Uterus (tissue), 4 donors: ENCODE results near the gene BOD1. TPM values are rescaled to one million over a fixed set of nuclear protein-coding genes. Genes with fewer than 3 reads are reported as not detected.

Experiments
- DNase-seq, 2 donors: peaks; one replicate each; pipeline ENCODE4 v3.0.0-alpha.2; 2019 to 2020
- H3K27ac ChIP-seq, 2 donors: fragments of 200-600 bp; sonication (generic); 1 replicate in 1 of 2; 2 replicates in 1 of 2; pipeline ENCODE4 v1.5.1; 2016 to 2018
- H3K27me3 ChIP-seq, 2 donors: fragments of 200-600 bp; sonication (generic); one replicate each; pipeline ENCODE4 v1.5.1; 2018 to 2019; ENCODE audit warnings: control low read depth in 1 of 2
- H3K36me3 ChIP-seq, 2 donors: fragments of 200-600 bp; sonication (generic); one replicate each; pipeline ENCODE4 v1.5.1; 2019; ENCODE audit warnings: control low read depth in 1 of 2
- H3K4me1 ChIP-seq, 2 donors: fragments of 200-600 bp; sonication (generic); one replicate each; pipeline ENCODE4 v1.5.1; 2018 to 2019; ENCODE audit warnings: control low read depth in 1 of 2
- H3K4me3 ChIP-seq, 2 donors: fragments of 200-600 bp; sonication (generic); 1 replicate in 1 of 2; 2 replicates in 1 of 2; pipeline ENCODE4 v1.5.1; 2018 to 2019; ENCODE audit warnings: mild to moderate bottlenecking in 1 of 2
- H3K9me3 ChIP-seq, 2 donors: fragments of 200-600 bp; sonication (generic); one replicate each; pipeline ENCODE4 v1.5.1; 2019; ENCODE audit warnings: control low read depth in 1 of 2
- CTCF ChIP-seq, 4 experiments: fragments of 200-600 bp in 2 of 4; fragments of 450-650 bp in 2 of 4; sonication (generic) in 2 of 4; IDR thresholded peaks; one replicate each; pipeline ENCODE4 v1.5.1; 2016 to 2019; ENCODE audit warnings: antibody characterized with exemption in 4 of 4, mild to moderate bottlenecking in 2 of 4, moderate library complexity in 1 of 4
- POLR2A ChIP-seq, 2 donors: fragments of 450-650 bp; IDR thresholded peaks; one replicate each; pipeline ENCODE4 v1.6.1; 2016; ENCODE audit warnings: antibody characterized with exemption in 2 of 2, mild to moderate bottlenecking in 1 of 2, moderate library complexity in 1 of 2
- intact Hi-C: fragments of 100-400 bp; cut with DNase I; formaldehyde crosslinking; loops from one replicate; pipeline ENCODE4 v1.15.1; 2023; ENCODE audit warnings: low total_unique reads
- total RNA-seq, 4 donors: library from RNA; depleted of rRNA in 3 of 4; stranded (reverse); fragments of >200 nt in 3 of 4; gene quantifications; one replicate each; pipeline versions ENCODE4 v1.1.0 to v1.2.4, GENCODE V29; 2014 to 2023
- donor health status: DM: yes; HTN: yes; CAD: no.

The BOD1 gene
- total RNA-seq, 4 donors from 2014 or later, result 48.2 to 64.8 (median 57.2) TPM

- DNase-seq, result no peak
- intact Hi-C loops, result no loop called here
- H3K36me3 ChIP-seq, result no peaks in the 10 kb centered on the region
- H3K27ac ChIP-seq, result no peak overlapping the region
- H3K27me3 ChIP-seq, result no peaks in the 10 kb centered on the region
- H3K4me1 ChIP-seq, result no peaks in the 10 kb centered on the region
- no peaks in the 10 kb centered on the region for H3K9me3 ChIP-seq
- H3K4me3 ChIP-seq, result no peak overlapping the region
- TF ChIP-seq CTCF (IDR thresholded peaks at IDR 0.05), result no peak
- TF ChIP-seq POLR2A (IDR thresholded peaks at IDR 0.05), result no peak
These were observed 46.3 kb upstream of the BOD1 start for GRCh38 chr5:173662581-173663351.

- intact Hi-C loops, result no loop called here
- Histone ChIP-seq H3K4me3 (no peak overlapping the region), H3K27me3 (no peaks in the 10 kb centered on the region), H3K4me1 (no peaks in the 10 kb centered on the region), H3K36me3 (no peaks in the 10 kb centered on the region), H3K27ac (no peak overlapping the region), H3K9me3 (no peaks in the 10 kb centered on the region)
- no peak for DNase-seq
- TF ChIP-seq CTCF (IDR thresholded peaks at IDR 0.05) (no peak), POLR2A (IDR thresholded peaks at IDR 0.05) (no peak)
These were observed 44.2 kb upstream of the BOD1 start for GRCh38 chr5:173660481-173661280.

GRCh38 chr5:173659423-173659822 is 43.0 kb upstream of the BOD1 start:
- intact Hi-C loops, result no loop called here
- no peak for DNase-seq
- H3K9me3 ChIP-seq, result no peaks in the 10 kb centered on the region
- no peaks in the 10 kb centered on the region for H3K27me3 ChIP-seq
- no peaks in the 10 kb centered on the region for H3K36me3 ChIP-seq
- H3K4me3 ChIP-seq, result no peak overlapping the region
- TF ChIP-seq CTCF (IDR thresholded peaks at IDR 0.05), result no peak
- TF ChIP-seq POLR2A (IDR thresholded peaks at IDR 0.05), result no peak
- no peak overlapping the region for H3K27ac ChIP-seq
- no peaks in the 10 kb centered on the region for H3K4me1 ChIP-seq

GRCh38 chr5:173657741-173658356 is 41.4 kb upstream of the BOD1 start:
- no peak overlapping the region for H3K27ac ChIP-seq
- TF ChIP-seq POLR2A (IDR thresholded peaks at IDR 0.05), result no peak
- TF ChIP-seq CTCF (IDR thresholded peaks at IDR 0.05), result no peak
- intact Hi-C loops, result no loop called here
- H3K4me3 ChIP-seq, result no peak overlapping the region
- DNase-seq, result no peak
- H3K36me3 ChIP-seq, result no peaks in the 10 kb centered on the region
- no peaks in the 10 kb centered on the region for H3K27me3 ChIP-seq
- peaks cover 0 to 10% of the 10 kb centered on the region in 2 donors for H3K9me3 ChIP-seq
- no peaks in the 10 kb centered on the region for H3K4me1 ChIP-seq
